Motor neuron (in vitro differentiated cells): ENCODE results near the gene ATF4. TPM values are rescaled to one million over a fixed set of nuclear protein-coding genes. Genes with fewer than 3 reads are reported as not detected.

Experiments
- ATAC-seq, 8 experiments: fragments of 200-7000 bp; cut with Tn5 transposase; replicated peaks in 6 of 8; 2 replicates each; pipeline ENCODE4 v1.8.0; 2021; ENCODE audit warnings: mild to moderate bottlenecking in 8 of 8, moderate library complexity in 8 of 8
- H3K27ac ChIP-seq, 2 donors: fragments of 250-450 bp; sonication (Bioruptor Pico); 2 replicates each; pipeline ENCODE4 v1.9.0; 2021; ENCODE audit warnings: antibody characterized with exemption in 2 of 2, mild to moderate bottlenecking in 2 of 2, moderate library complexity in 1 of 2
- H3K4me1 ChIP-seq, 2 donors: fragments of 250-450 bp; sonication (Bioruptor Pico); replicated peaks in 1 of 2; 2 replicates each; pipeline ENCODE4 v1.6.1; 2021; ENCODE audit warnings: antibody characterized with exemption in 2 of 2, mild to moderate bottlenecking in 2 of 2, moderate library complexity in 1 of 2
- H3K4me3 ChIP-seq, 5 donors: fragments of 250-450 bp; sonication (Bioruptor Pico); 2 replicates each; pipeline ENCODE4 v1.9.0; 2021; ENCODE audit warnings: antibody characterized with exemption in 5 of 5, mild to moderate bottlenecking in 5 of 5, moderate library complexity in 4 of 5
- WGBS, 10 experiments: fragments of 450-650 bp; shearing (Covaris generic); methylation state at CpG; one replicate each; pipeline ENCODE4 v1.0.0; 2022; 5-methylcytosine and 5-hydroxymethylcytosine counted together
- in situ Hi-C, 9 experiments: fragments of 400-800 bp; cut with MboI; loops; one replicate each; pipeline ENCODE4 v1.15.0; 2021; ENCODE audit warnings: low sequenced_read_pairs in 9 of 9, low pct_unique_long_range_greater_than_20kb in 2 of 9; ENCODE audit not compliant: unreplicated experiment in 9 of 9
- total RNA-seq, 8 experiments: library from RNA; unstranded; fragments of 300-600 nt; gene quantifications; 2 replicates each; pipeline versions ENCODE4 v1.2.3 to v1.2.4, GENCODE V29; 2022

The ATF4 gene
- total RNA-seq, 8 experiments from 2014 or later = 351 to 694 (median 479) TPM

DNA sequence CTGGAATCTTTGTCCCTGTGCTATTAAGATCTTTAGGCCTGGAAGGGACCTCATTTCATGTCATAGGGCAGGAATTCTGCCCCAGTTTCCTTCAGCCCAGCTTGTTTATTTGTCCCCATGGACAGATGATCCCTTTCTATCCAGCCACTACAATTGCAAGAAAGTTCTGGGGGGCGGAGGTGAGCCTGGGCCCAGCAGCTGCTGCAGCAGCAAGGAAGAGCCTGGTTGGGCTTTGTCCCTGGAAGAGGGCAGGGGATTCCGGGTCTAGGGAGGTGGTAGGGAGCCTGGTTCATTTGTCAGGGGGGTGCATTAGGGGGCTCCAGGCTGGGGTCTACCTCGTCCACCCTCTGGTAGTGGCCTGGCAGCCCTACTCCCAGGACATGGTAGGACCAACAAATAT is 33.8 kb downstream of the ATF4 start:
- in situ Hi-C loops = no loop called here

GRCh38 chr22:39556970-39557841 is 36.8 kb downstream of the ATF4 start:
- H3K4me3 ChIP-seq = peak overlapping the region; percentile 33 to 47 (median 39)
- H3K27ac ChIP-seq = no peak overlapping the region
- 9 to 10% methylated on average over 2 to 11 of the region's 72 CpGs; no CpG with 5 or more reads in 8 of the 10 experiments for WGBS, 10 experiments
- peak; percentile 47 to 85 (median 78) for ATAC-seq
- in situ Hi-C loops = no loop called here
- H3K4me1 ChIP-seq = no peaks in the 10 kb centered on the region

More for the DNA sequence above, 33.8 kb downstream of the ATF4 start:
- no peak for ATAC-seq
- H3K27ac ChIP-seq = no peak overlapping the region
- H3K4me3 ChIP-seq = no peak overlapping the region
- H3K4me1 ChIP-seq = no peaks in the 10 kb centered on the region
- WGBS, 10 experiments = 0 to 60% (median 19%) methylated on average over 1 to 2 of the region's 3 CpGs; no CpG with 5 or more reads in 6 of the 10 experiments

- Histone ChIP-seq H3K27ac (no peak overlapping the region), H3K4me3 (peak overlapping the region in 4 of 5 donors; percentile 35 to 47 (median 42)), H3K4me1 (no peaks in the 10 kb centered on the region)
- 11% methylated on average over 7 of the region's 34 CpGs; no CpG with 5 or more reads in 9 of the 10 experiments for WGBS, 10 experiments
- peak in 4 of 8 experiments; percentile 7 to 27 (median 12) for ATAC-seq
- in situ Hi-C loops = no loop called here
Observed at GRCh38 chr22:39558254-39558727, 37.9 kb downstream of the ATF4 start.

GRCh38 chr22:39558950-39559349 is 38.6 kb downstream of the ATF4 start:
- no peak overlapping the region for H3K27ac ChIP-seq
- H3K4me1 ChIP-seq = no peaks in the 10 kb centered on the region
- WGBS, 10 experiments = 25 to 85% (median 44%) methylated on average over 1 to 5 of the region's 14 CpGs; no CpG with 5 or more reads in 7 of the 10 experiments
- in situ Hi-C loops = no loop called here
- H3K4me3 ChIP-seq = no peak overlapping the region
- no peak for ATAC-seq

GRCh38 chr22:39559456-39560105 is 39.2 kb downstream of the ATF4 start:
- ATAC-seq = peak in 2 of 8 experiments; percentile 16 to 42
- in situ Hi-C loops = no loop called here
- H3K4me3 ChIP-seq = no peak overlapping the region

GRCh38 chr22:39560127-39560526 is 39.8 kb downstream of the ATF4 start:
- in situ Hi-C loops = no loop called here
- Histone ChIP-seq H3K4me1 (no peaks in the 10 kb centered on the region), H3K27ac (no peak overlapping the region), H3K4me3 (no peak overlapping the region)
- ATAC-seq = no peak
- WGBS, 10 experiments = 0% methylated on average over 1 of the region's 6 CpGs; no CpG with 5 or more reads in 9 of the 10 experiments

More at GRCh38 chr22:39559456-39560105, 39.2 kb downstream of the ATF4 start:
- Histone ChIP-seq H3K4me1 (no peaks in the 10 kb centered on the region), H3K27ac (no peak overlapping the region)
- 51 to 79% (median 60%) methylated on average over 1 to 8 of the region's 11 CpGs; no CpG with 5 or more reads in 7 of the 10 experiments for WGBS, 10 experiments

DNA sequence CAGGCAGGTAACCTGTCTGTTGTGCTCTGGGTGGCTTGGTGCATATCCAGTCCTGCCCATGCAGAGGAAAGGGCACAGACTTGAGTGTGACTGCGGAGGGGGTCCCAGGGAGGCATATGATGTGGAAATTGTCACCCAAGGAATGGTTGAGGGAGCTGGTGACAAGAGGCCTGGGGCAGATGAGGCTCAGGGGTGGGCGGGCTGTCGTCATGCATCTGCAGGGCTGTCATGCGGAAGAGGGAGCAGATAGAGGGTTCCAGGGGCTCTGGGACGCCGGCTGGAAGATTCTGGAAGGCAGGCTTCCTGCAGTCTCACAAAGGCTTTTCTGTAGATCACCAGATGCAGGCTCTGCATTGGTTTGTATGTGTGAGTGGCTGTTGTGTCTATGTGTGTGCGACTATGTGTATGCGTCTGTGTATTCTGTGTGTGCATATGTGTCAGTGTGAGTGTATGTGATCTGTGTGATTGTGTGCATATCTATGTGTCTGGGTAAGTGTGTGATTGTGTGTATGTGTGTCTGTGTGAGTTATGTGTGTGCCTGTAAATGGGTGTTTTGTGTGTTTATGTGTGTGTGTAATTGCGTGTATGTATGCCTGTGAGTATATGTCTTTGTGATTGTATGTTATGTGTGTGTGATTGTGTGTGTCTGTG is 42.6 kb downstream of the ATF4 start:
- H3K4me1 ChIP-seq = no peaks in the 10 kb centered on the region
- no peak overlapping the region for H3K27ac ChIP-seq
- no peak for ATAC-seq
- 20 to 94% (median 40%) methylated on average over 1 to 4 of the region's 9 CpGs; no CpG with 5 or more reads in 5 of the 10 experiments for WGBS, 10 experiments
- in situ Hi-C loops = no loop called here
- no peak overlapping the region for H3K4me3 ChIP-seq

DNA sequence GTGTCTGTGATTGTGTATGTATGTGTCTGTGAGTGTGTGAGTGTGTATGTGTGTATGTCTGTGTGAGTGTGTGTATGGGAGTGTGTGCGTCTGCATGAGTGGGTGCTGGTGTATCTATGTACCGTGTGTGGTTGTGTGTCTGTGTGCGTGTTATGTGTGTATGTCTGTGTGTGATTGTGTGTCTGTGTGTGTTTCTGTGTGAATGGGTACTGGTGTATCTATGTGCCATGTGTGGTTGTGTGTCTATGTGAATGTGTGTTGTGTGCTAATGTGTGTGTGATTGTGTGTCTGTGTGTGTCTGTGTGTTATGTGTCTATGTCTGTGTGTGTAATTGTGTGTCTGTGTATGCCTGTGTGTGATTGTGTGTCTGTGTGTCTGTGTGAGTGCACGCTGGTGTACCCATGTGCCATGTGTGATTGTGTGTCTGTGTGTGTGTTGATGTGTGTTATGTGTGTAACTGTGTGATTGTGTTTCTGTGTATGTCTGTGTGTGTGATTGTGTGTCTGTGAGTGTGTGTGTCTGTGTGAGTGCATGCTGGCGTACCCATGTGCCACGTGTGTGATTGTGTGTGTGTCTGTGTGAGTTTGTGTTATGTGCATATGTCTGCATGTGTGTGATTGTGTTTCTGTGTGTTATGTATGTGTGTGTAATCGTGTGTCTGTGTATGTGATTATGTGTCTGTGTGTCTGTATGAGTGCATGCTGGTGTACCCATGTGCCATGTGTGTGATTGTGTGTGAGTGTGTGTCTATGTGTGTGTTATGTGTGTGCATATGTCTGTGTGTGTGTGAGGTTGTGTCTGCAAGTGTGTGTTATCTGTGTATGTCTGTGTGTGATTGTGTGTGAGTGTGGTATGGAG is 43.4 kb downstream of the ATF4 start:
- Histone ChIP-seq H3K27ac (no peak overlapping the region), H3K4me1 (no peaks in the 10 kb centered on the region), H3K4me3 (no peak overlapping the region)
- in situ Hi-C loops = no loop called here
- no peak for ATAC-seq
- 40 to 100% (median 66%) methylated on average over 1 to 7 of the region's 7 CpGs; no CpG with 5 or more reads in 4 of the 10 experiments for WGBS, 10 experiments

- in situ Hi-C loops = no loop called here
- Histone ChIP-seq H3K4me1 (no peaks in the 10 kb centered on the region), H3K4me3 (no peak overlapping the region), H3K27ac (no peak overlapping the region)
- no peak for ATAC-seq
- WGBS, 10 experiments = 50 to 100% (median 83%) methylated on average over 1 to 4 of the region's 5 CpGs; no CpG with 5 or more reads in 3 of the 10 experiments
Observed at GRCh38 chr22:39565414-39565944, 45.1 kb downstream of the ATF4 start.

DNA sequence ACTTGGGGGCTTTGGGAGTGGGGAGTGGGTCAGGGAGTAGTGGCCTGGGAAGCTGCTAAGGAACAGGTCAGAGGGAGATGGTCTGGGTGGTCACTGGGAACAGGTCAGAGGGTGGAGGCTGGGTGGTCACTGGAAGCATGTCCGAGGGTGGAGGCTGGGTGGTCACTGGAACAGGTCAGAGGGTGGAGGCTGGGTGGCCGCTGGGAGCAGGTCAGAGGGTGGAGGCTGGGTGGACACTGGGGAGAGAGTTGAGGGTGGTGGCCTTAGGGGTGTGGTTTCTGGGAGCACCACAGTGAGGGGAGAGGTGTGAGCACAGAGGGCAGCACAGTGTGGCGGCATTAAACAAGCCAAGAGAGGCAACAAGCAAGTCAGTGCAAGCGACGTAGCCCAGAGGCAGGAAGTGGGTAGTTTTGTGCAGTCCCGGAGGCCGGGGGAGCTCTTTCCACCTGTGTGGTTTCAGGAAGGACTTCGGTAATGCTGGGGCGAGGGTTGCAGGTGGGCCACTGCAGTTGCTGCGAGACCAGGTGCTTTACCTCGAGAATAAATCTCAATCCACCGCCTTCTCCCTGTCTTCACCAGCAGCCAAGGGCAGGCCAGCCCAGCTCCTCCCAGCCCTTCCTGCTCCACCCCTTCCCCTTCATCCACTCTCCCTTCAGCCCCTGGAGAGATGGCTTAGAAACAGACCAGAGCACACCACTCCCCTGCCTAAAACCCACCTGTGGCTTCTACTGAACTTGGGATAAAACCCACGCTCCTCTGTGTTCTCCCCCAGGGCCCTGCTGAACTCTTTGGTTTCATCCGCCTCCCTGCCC is 47.0 kb downstream of the ATF4 start:
- H3K27ac ChIP-seq = no peak overlapping the region
- H3K4me1 ChIP-seq = no peaks in the 10 kb centered on the region
- peak in 2 of 8 experiments; percentile 19 to 40 for ATAC-seq
- H3K4me3 ChIP-seq = no peak overlapping the region
- in situ Hi-C loops = no loop called here
- 0 to 100% (median 54%) methylated on average over 1 to 3 of the region's 14 CpGs; no CpG with 5 or more reads in 4 of the 10 experiments for WGBS, 10 experiments

- ATAC-seq = no peak
- Histone ChIP-seq H3K4me3 (no peak overlapping the region), H3K27ac (no peak overlapping the region), H3K4me1 (no peaks in the 10 kb centered on the region)
- in situ Hi-C loops = no loop called here
- 20 to 100% (median 86%) methylated on average over 1 to 16 of the region's 19 CpGs; no CpG with 5 or more reads in 4 of the 10 experiments for WGBS, 10 experiments
Observed at GRCh38 chr22:39568278-39568981, 48.1 kb downstream of the ATF4 start.
